ENCODE data around the gene MIF4GD.
"Not testable (repeated sequence)": the region's sequence is repeated elsewhere in the genome, so short reads cannot be mapped to it uniquely, and the experiment has no call there.

The MIF4GD gene

DNA sequence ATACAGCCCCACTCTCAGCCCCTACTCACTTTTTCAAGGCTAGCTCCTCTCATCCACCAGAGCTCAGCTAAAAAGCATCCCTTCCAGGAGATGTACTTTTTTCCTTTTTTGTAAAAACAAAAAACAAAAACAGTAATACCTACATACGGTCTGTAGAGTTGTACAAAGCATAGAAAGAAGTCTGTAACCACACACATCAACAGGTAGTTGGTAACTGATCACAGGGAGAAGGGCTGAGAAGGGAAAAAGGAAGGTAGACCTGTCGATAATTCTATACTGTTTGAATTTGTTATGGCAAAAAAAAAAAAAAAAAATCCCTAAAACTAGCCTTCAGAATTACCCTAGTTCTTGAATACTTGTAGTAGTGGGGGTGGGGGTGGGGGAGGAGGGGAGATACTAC, 17.3 kb upstream of the MIF4GD start:
- DNase-seq (ENCODE audit: low spot score), result no peak

GRCh38 chr17:75287221-75287620, 16.2 kb upstream of the MIF4GD start:
- no peak for DNase-seq (ENCODE audit: low spot score)

GRCh38 chr17:75285123-75285522, 14.1 kb upstream of the MIF4GD start:
- DNase-seq (ENCODE audit: low spot score), result no peak

DNA sequence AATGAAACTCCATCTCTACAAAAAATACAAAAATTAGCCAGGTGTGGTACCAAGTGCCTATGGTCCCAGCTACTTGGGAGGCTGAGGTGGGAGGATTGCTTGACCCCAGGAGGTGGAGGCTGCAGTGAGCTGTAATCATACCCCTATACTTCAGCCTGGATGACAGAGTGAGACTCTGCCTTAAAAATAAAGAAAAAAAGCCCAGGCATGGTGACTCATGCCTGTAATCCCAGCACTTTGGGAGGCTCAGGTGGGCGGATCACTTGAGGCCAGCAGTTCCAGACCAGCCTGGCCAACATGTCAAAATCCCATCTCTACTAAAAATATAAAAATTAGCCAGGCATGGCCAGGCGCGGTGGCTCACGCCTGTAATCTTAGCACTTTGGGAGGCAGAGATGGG, 9.2 kb upstream of the MIF4GD start:
- not testable (repeated sequence) for DNase-seq (ENCODE audit: low spot score)

- no peak for DNase-seq (ENCODE audit: low spot score)
Measured at GRCh38 chr17:75277664-75278071, 6.6 kb upstream of the MIF4GD start.

DNA sequence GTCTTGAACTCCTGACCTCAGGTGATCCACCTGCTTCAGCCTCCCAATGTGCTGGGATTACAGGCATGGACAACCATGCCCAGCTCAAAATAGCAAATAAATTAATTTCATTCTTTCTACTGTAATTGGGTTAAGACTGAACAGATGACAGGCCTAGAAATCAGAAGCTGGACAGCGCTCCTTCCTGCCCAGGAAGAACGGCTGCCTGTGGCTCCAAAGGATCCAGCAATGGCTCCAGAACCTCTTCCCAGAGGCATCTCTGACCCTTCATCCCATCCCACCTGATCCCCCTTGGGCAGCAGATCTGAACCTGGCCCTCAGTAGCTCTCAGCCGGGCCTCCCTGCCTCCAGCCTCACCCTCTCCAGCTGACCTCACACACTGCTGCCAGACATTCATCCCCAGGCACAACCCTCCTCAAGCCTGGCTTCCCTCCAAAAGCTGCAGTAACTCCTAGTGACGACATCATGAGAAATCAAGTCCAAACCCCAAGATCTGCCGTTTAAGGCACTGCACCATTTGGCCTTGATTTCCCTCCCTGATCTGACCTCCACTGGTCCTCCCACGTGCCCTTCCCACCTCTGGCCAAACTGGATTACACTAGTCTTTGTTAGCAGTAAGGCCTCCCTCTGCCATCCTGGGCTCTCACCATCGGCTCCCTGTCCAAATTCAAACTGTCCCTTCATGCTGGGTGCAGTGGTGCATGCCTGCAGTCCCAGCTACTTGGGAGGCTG, 3.1 kb upstream of the MIF4GD start:
- no peak for DNase-seq (ENCODE audit: low spot score)

DNA sequence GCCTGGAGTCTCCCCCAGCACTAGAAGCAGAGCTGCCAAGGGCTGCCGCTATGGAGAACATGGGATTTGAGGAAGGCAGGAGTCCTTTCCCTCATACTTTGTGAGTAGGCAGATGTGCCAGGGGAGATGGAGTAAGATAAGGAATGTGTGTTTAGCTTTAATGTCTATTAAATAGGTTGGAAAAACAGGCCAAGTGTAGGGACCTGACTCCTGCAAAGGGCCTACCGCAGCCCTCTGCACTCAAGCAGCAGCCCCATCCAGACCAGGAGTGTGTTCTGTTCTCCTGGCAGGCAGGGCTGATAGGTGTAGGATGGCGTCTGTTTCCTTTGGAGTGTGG, 1.8 kb upstream of the MIF4GD start:
- DNase-seq (ENCODE audit: low spot score), result no peak

DNA sequence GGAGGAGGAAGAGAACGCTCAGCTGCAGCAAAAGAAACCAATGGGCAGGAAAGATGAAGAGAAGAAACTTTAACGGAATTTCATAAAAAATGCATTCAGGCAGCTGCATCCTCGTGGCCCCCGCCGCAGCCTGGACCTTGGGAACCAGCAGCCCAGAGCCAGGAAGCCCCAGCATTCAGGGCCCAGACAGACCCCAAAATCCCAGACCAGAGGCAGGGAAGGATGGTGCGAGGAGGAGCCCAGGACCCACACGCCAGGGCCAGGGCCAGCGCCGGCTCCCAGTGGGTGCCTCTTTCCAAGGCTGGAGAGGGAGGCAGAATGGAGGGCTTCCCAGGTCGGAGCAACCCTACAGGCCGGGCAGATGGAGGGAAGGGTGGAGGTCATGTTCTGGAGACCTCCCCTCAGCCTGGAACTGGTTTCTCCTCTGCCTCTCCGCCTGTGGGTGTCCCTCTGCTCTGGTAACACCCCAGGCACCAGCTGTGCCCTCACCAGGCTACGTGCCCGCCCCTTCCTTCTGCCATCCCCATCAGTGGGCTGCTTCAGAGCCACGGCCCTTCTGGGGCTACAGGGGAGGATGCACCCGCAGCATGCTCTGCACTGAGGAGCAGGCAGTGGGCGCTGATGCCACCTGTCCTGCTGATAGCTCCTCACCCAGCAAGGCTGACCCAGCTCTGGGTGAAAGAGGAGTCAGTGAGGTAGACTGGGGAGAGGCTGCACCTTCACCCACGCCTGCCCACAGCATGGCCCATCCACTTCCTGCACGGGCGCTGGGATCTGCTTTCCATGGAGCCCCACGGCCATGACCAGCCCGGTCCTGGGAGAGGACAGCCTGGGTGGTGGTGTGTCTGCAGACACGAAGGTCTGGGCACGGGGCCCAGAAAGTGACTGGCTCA, 1.2 kb upstream of the MIF4GD start:
- no peak for DNase-seq (ENCODE audit: low spot score)

DNA sequence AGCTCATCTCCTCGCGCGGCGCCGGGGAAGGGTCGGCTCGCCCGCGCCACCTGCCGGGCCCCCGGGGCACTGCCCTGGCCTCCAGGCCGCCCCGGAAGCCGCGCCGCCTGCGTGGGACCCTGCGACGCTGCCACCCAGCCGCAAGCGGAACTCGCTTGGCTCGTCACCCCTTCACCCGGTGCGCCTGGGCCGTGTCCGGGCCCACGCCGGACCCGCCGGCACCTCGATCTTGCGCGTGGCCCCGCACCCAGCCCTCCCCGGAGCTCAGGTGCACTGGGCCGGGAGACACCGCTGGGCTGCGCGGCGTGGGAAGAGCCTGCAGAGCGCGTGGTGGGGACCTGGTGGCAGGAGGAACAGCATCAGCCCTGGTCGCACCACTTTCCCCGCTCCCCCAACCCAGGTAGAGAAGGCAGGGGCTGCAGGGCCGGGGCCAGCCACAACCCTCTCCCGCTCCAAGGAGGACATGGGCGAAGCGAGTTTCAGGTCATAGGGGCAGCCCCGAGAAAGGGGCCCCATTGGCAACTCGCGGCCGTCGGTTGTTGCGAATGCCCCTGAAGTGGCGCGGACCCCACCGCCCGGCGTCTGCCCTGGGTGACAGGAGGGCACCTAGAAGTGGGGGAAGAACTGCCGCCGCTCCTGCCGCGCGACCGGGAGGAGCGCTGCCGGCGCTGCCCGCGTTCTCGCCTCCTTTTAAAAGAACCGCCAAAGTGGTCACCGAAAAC, 363 bp upstream of the MIF4GD start:
- peak; percentile 70 for DNase-seq (ENCODE audit: low spot score)

DNA sequence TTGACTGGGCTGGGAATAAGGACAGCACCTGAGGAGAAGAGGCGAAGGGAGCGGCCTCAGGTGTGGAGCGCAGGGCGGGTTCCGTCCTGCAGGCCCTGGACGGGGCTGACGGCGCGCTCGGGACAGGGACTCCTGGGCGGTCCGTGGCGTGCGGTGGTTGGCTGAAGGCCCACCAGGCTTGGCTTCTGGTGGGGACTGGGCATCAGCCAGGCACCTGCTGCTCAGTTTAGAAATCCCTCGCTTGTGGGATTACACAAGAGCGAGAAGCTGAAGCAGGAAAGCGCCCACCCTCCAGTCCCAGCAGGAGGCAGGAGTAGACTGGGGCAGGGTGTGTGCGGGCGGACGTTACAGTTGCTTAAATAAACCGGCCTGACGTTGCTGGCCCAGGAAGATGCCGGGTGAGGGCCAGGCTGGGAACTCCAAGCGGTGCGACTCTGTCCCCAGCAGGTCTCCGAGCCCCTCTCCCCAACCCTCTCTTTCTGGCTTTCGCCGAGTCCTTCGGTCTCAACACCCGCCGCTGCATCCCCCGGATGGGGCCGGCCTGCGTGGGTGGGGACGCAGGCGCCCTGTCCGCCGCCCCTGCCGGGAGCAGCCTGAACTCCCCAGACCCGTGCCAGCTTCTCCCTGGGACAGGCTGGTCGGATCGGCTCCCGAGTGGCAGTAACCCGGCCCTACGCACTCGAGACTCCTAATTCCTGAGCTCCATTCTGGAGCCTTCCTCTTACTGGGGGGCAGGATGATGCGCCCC, 639 bp downstream of the MIF4GD start:
- DNase-seq (ENCODE audit: low spot score), result peak; percentile 54

GRCh38 chr17:75269844-75270217, 1.2 kb downstream of the MIF4GD start:
- DNase-seq (ENCODE audit: low spot score), result no peak

- DNase-seq (ENCODE audit: low spot score), result no peak
Measured at GRCh38 chr17:75267411-75268232, 3.4 kb downstream of the MIF4GD start.

DNA sequence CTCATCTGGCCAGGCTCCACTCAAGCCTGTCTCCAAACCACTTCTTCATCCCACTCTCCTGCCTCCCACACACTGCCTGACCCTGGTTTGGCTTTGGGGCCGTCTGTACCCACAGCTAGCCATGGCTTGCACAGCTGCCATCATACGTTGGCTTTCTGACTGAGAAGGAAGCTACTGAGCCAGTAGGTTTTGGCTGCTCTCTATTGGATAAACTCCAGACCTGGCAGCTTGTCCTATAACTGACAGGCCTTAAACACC, 3.9 kb downstream of the MIF4GD start:
- DNase-seq (ENCODE audit: low spot score), result peak; percentile 48

DNA sequence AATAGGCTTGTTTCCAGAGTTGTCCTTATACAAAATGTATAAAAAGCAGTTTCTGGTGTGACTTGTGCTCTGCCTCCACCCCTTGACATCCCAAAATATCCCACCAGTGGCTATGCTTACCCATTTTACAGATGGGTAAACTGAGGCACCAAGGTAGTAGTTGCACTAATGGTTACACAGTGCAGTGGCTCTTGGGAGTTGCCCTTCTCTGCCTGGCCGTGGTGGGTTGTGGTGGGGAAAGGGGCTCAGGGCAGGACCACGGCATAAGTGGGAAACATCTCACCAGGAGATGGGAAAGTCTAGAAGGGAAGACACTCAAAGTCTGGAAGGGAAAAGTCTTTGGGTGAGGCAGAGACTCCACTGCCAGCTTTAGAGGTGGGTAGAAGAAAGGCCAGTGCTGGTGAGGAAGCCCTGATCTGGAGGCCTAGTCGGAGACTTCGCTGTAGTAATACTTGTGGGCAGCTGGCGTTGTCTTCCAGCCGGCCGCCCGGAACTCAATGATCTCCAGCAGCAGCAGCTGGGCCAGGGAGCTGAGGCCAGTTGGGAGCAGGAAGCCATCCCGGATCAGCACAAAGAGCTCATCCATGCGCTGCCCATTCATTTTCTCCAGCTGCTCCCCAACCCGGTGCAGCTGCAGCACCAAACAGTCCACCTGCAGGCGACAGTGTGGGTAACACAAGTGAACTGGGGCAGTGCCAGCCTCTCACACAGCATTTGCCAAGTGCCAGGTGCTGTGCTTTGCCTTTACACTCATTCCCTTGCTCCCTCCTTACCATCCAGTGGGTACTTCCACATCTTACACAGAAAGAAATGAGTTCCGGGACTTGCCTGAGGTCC, 4.5 kb downstream of the MIF4GD start:
- DNase-seq (ENCODE audit: low spot score), result peak; percentile 51

DNA sequence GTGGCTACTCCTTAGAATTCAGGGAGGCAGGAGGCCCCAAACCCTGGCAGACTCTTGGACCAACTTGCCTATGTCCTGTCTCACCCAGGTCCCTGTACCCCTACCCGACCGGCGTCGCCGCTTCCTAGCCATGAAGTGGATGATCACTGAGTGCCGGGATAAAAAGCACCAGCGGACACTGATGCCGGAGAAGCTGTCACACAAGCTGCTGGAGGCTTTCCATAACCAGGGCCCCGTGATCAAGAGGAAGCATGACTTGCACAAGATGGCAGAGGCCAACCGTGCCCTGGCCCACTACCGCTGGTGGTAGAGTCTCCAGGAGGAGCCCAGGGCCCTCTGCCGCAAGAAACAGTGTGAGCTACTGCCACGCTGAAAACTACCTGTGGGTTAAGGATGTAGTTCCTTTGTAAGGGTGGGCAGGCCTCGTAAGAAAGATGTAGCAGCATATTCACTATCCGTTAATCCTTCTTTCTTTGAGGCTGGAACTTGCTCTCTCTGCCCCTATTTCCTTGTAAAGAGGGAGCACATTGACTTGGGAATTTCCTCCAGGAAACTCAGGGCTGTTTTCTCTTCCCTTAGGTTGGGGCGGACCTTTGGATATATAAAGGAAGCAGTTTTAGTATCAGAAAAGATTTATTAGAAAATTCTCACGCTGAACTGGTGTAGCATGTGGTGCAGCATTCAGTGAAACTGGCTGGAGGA, 5.3 kb downstream of the MIF4GD start:
- no peak for DNase-seq (ENCODE audit: low spot score)

- DNase-seq (ENCODE audit: low spot score), result no peak
Measured at GRCh38 chr17:75263055-75263454, 8.0 kb downstream of the MIF4GD start.

GRCh38 chr17:75262112-75262606, 8.9 kb downstream of the MIF4GD start:
- DNase-seq (ENCODE audit: low spot score), result no peak

DNA sequence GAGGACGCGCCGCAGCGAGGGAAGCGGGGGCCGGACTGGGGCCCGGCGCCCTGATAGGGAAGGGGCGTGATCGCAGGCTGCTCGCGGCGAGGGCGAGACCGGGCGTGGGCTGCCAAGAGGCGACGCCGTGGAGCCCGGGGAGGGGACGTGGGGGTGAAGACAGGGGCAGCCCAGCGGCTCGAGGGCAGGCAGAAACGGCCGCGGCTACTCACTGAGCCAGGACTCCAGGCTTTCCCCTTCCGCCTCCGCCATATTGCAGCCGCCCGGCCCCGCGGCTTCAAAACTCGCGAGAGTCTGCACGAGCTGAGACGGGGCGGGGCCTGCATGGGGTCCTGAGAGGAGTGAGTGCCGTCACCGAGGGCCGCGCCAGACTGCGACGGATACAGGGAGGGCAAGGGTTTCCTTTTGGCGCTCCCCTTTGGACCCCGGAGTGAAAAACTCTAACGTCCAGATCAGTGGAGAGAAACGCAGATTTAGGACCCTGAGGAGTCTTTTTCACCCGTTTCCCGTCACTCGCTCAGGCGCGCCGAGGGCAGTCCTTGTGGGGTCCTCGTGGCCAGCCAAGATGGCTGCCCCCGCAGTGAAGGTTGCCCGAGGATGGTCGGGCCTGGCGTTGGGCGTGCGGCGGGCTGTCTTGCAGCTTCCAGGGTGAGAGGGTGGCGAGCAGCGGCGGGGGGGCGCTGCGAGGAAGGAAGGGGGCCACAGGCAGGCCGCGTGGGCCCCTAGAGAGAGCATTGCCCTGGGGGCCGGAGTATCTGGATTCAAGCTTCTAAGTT, 9.5 kb downstream of the MIF4GD start, which contains the start of the genes GGA3 and MRPS7:
Gene GGA3 (minus strand): TSS at position 271 of the 776 bp plus-strand sequence. CDS start 19 bp downstream, at position 252.
Gene MRPS7 (plus strand): TSS at position 544 of the 776 bp plus-strand sequence. CDS start 22 bp downstream, at position 566.
- peak; percentile 92 for DNase-seq (ENCODE audit: low spot score)
